GM19238 (cell line): Measurements from ENCODE around the gene MSANTD1.
A peak's percentile ranks its signal among the peaks of the same experiment; 100 is the strongest.

ENCODE experiments used
- DNase-seq: peaks from one replicate; pipeline ENCODE4 v3.0.0; 2011; ENCODE audit warnings: low spot score; ENCODE audit not compliant: insufficient read length

MSANTD1 gene

GRCh38 chr4:3247399-3248177 lies 1.4 kb upstream of the MSANTD1 start:
- DNase-seq: no peak

- DNase-seq: no peak
These were observed 830 bp upstream of the MSANTD1 start for GRCh38 chr4:3248178-3248480.

- no peak for DNase-seq
These were observed 915 bp downstream of the MSANTD1 start for GRCh38 chr4:3249711-3250437.

- no peak for DNase-seq
These were observed 1.5 kb downstream of the MSANTD1 start for GRCh38 chr4:3250438-3250955.

GRCh38 chr4:3250956-3251690 lies 2.2 kb downstream of the MSANTD1 start:
- no peak for DNase-seq

- DNase-seq: no peak
These were observed 2.9 kb downstream of the MSANTD1 start for GRCh38 chr4:3251691-3252479.

- no peak for DNase-seq
These were observed 3.5 kb downstream of the MSANTD1 start for GRCh38 chr4:3252480-3252828.

GRCh38 chr4:3252831-3253641 lies 4.1 kb downstream of the MSANTD1 start:
- no peak for DNase-seq

GRCh38 chr4:3253808-3254207 lies 4.8 kb downstream of the MSANTD1 start:
- no peak for DNase-seq

- no peak for DNase-seq
These were observed 5.6 kb downstream of the MSANTD1 start for GRCh38 chr4:3254302-3255131.

GRCh38 chr4:3255611-3256186 lies 6.7 kb downstream of the MSANTD1 start:
- no peak for DNase-seq

- DNase-seq: no peak
These were observed 7.5 kb downstream of the MSANTD1 start for GRCh38 chr4:3256230-3257102.

- no peak for DNase-seq
These were observed 8.2 kb downstream of the MSANTD1 start for GRCh38 chr4:3257103-3257555.

- DNase-seq: peak; percentile 12
These were observed 8.9 kb downstream of the MSANTD1 start for GRCh38 chr4:3257556-3258482.

- no peak for DNase-seq
These were observed 12.7 kb downstream of the MSANTD1 start for GRCh38 chr4:3261411-3262207.
